PC-3 (cell line): ENCODE data around the gene FIGNL1.

ENCODE experiments used
- CTCF ChIP-seq: fragments of 300-600 bp; sonication (generic); conservative IDR thresholded peaks from 2 replicates; pipeline ENCODE4 v1.5.1; 2017; ENCODE audit warnings: antibody characterized with exemption, low read depth, mild to moderate bottlenecking, low read length
- EZH2 ChIP-seq: fragments of 300-600 bp; sonication (generic); IDR thresholded peaks from one replicate; pipeline ENCODE4 v1.6.1; 2017; ENCODE audit warnings: antibody characterized with exemption, mild to moderate bottlenecking, low read length; ENCODE audit not compliant: unreplicated experiment
- EZH2phosphoT487 ChIP-seq: fragments of 300-600 bp; sonication (generic); IDR thresholded peaks from 2 replicates; pipeline ENCODE4 v1.6.1; 2018; ENCODE audit warnings: mild to moderate bottlenecking, antibody characterized with exemption, low read length, borderline replicate concordance

- TF ChIP-seq CTCF (no peak), EZH2phosphoT487 (no peak), EZH2 (no peak)
Measured at GRCh38 chr7:50413561-50413960, 36.6 kb downstream of the FIGNL1 start.
